Mucosa of rectum (tissue), 2 donors: ENCODE results near the gene CHN1.

Experiments used
- H3K27ac ChIP-seq, 2 donors: one replicate each; pipeline ENCODE4 v1.7.0; 2013; ENCODE audit warnings: inconsistent platforms in 2 of 2, low read depth in 2 of 2, low read length in 2 of 2
- H3K27me3 ChIP-seq, 2 donors: one replicate each; pipeline ENCODE4 v1.7.0; 2013; ENCODE audit warnings: low read length in 2 of 2; ENCODE audit not compliant: control insufficient read depth in 2 of 2, insufficient read depth in 2 of 2
- H3K36me3 ChIP-seq, 2 donors: one replicate each; pipeline ENCODE4 v1.7.0; 2013; ENCODE audit warnings: low read length in 2 of 2; ENCODE audit not compliant: control insufficient read depth in 2 of 2, insufficient read depth in 2 of 2
- H3K4me1 ChIP-seq, 2 donors: one replicate each; pipeline ENCODE4 v1.7.0; 2013; ENCODE audit warnings: low read length in 2 of 2, mild to moderate bottlenecking in 1 of 2; ENCODE audit not compliant: control insufficient read depth in 2 of 2, insufficient read depth in 2 of 2
- H3K4me3 ChIP-seq, 2 donors: one replicate each; pipeline ENCODE4 v1.7.0; 2013; ENCODE audit warnings: low read length in 2 of 2
- H3K9ac ChIP-seq, 2 donors: one replicate each; pipeline ENCODE4 v1.7.0; 2013; ENCODE audit warnings: low read length in 2 of 2, low read depth in 1 of 2, mild to moderate bottlenecking in 1 of 2
- H3K9me3 ChIP-seq, 2 donors: one replicate each; pipeline ENCODE4 v1.7.0; 2013; ENCODE audit warnings: low read length in 2 of 2; ENCODE audit not compliant: control insufficient read depth in 2 of 2
- donor health status: healthy.
- donor health status: Normal muscosa, but diverticular disease.

Gene CHN1

DNA sequence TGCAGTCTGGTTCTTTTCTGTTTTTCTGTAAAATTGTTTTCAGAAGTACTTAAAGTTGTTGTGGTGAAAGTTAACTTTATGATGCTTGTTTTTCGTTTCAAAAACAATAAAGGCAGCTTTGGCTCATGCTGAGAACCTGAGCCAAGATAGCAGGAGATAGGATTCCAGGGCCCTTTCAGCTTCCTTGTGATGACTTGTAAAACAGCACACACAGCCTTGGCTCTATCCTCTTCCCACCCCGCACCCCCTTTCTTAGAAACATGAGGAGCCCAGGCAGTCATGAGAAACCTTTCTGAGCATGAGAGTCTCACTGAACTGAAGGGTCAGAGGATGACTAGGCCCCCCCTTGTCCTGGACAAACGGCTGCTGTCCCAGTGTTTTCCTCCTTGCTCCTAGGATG lies 228.5 kb downstream of the CHN1 start:
- H3K27me3 ChIP-seq: no peaks in the 10 kb centered on the region
- no peaks in the 10 kb centered on the region for H3K36me3 ChIP-seq
- H3K4me1 ChIP-seq: no peaks in the 10 kb centered on the region
- H3K4me3 ChIP-seq: no peak overlapping the region
- H3K9ac ChIP-seq: no peak overlapping the region
- H3K27ac ChIP-seq: no peak overlapping the region
- no peaks in the 10 kb centered on the region for H3K9me3 ChIP-seq

DNA sequence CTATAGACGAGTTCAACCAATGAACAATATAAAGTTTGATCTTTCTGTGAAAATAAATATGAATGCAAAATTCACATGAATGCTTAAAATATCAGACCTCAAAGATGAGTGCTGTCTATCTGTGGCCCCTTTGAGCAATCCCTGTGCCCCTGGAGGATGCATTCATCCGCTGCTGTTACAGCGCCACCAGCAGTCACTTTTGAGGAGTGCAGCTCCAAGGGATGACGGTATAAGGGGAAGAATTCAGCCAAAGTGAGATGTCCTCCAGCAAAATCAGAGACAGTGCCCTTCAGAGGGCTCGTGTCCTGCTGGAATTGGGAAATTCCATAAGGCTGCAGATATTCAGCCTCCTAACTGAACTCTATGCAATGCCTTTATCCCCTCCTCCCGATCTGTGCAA lies 229.0 kb downstream of the CHN1 start:
- Histone ChIP-seq H3K4me3 (no peak overlapping the region), H3K36me3 (no peaks in the 10 kb centered on the region), H3K27ac (no peak overlapping the region), H3K9me3 (no peaks in the 10 kb centered on the region), H3K27me3 (no peaks in the 10 kb centered on the region), H3K4me1 (no peaks in the 10 kb centered on the region), H3K9ac (no peak overlapping the region)

GRCh38 chr2:174775571-174775980 lies 229.6 kb downstream of the CHN1 start:
- no peak overlapping the region for H3K27ac ChIP-seq
- H3K36me3 ChIP-seq: no peaks in the 10 kb centered on the region
- no peaks in the 10 kb centered on the region for H3K4me1 ChIP-seq
- H3K9me3 ChIP-seq: no peaks in the 10 kb centered on the region
- no peak overlapping the region for H3K4me3 ChIP-seq
- H3K27me3 ChIP-seq: no peaks in the 10 kb centered on the region
- H3K9ac ChIP-seq: no peak overlapping the region

DNA sequence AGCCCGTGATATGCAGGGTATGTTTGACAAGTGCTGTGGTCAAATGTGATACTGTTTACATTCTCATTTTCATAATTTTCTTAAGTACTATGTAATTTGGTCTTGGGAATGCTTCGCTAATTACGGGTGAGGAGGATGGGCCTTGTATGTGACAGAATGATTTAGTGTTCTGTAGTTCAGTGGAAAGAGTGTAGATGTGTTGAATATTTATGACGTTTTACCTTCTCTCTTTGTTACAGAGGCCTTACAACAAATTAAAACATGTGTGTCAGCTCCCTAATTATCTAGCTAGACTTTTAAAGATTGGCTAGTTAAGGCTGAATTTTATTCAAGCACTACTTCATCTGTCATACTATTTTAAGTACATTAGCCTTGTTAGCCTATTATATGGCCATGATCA lies 230.3 kb downstream of the CHN1 start:
- H3K9me3 ChIP-seq: no peaks in the 10 kb centered on the region
- H3K4me1 ChIP-seq: no peaks in the 10 kb centered on the region
- no peak overlapping the region for H3K4me3 ChIP-seq
- no peaks in the 10 kb centered on the region for H3K27me3 ChIP-seq
- H3K36me3 ChIP-seq: no peaks in the 10 kb centered on the region
- H3K27ac ChIP-seq: no peak overlapping the region
- H3K9ac ChIP-seq: no peak overlapping the region

GRCh38 chr2:174773215-174773614 lies 232.0 kb downstream of the CHN1 start:
- H3K4me3 ChIP-seq: no peak overlapping the region
- H3K9me3 ChIP-seq: no peaks in the 10 kb centered on the region
- H3K27ac ChIP-seq: no peak overlapping the region
- H3K36me3 ChIP-seq: no peaks in the 10 kb centered on the region
- H3K4me1 ChIP-seq: no peaks in the 10 kb centered on the region
- no peaks in the 10 kb centered on the region for H3K27me3 ChIP-seq
- no peak overlapping the region for H3K9ac ChIP-seq

- Histone ChIP-seq H3K27me3 (no peaks in the 10 kb centered on the region), H3K36me3 (no peaks in the 10 kb centered on the region), H3K9me3 (no peaks in the 10 kb centered on the region), H3K4me1 (no peaks in the 10 kb centered on the region), H3K4me3 (no peak overlapping the region), H3K27ac (no peak overlapping the region), H3K9ac (no peak overlapping the region)
Observed at GRCh38 chr2:174772472-174772801, 232.7 kb downstream of the CHN1 start.

DNA sequence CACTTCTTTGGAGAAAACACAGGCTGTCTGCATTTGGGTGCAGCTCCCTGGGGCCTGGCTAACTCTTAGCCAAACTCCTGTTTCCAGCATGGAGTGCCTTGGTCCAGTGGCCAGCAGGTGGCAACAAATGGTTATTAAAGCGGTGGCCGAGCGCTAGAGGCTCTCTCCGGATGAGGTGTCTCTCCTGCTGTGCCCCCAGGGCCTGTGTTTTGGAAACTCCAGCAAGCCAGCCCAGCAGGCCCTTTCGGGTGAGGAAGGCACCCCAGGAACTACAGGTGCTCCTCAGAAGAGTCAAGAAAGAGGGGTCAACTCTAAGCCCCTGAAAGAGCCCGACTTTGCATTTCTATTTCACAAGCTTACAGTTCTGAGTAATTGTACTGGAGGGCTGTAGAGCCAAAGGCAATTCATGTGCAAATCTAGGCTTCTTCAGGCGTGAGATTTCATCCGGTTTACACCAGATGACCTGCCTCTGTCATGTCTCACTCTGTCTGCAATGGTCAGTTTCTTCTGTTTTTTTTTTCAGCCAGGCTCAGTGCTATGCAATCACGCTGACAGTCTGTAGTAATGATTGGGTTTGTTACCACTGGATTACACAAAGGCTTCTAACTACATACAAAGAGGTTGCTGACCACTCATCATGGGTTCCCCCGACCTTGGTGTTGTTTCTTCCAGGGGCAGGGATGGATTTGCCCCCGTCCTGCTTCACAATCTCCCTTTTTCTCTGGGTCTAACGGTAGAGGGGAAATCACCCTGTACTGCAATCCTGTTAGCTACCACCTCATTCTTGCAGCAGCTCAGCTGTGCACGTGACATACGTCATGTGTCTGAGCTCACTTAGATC lies 233.3 kb downstream of the CHN1 start:
- Histone ChIP-seq H3K27me3 (no peaks in the 10 kb centered on the region), H3K9me3 (no peaks in the 10 kb centered on the region), H3K9ac (no peak overlapping the region), H3K36me3 (no peaks in the 10 kb centered on the region), H3K4me1 (no peaks in the 10 kb centered on the region), H3K4me3 (no peak overlapping the region), H3K27ac (no peak overlapping the region)

DNA sequence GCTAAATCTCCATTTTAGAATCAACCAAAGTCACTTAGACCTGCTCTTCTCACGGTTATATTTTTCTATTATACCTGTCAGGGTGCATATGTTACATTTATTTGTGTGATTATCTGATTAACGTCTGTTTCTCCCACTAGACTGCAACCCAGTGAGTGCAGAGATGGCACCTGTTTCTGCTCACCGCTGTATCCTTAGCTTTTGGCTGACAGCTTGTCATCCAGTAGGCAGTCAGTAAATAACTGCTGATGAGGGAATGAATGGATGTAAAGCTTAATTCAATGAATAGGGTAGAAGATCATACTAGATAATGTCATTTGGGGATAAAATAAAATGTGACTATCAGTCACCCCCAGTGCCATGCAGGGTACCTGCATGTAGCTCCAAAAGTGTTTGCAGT lies 234.0 kb downstream of the CHN1 start:
- no peaks in the 10 kb centered on the region for H3K9me3 ChIP-seq
- no peak overlapping the region for H3K27ac ChIP-seq
- H3K27me3 ChIP-seq: no peaks in the 10 kb centered on the region
- H3K9ac ChIP-seq: no peak overlapping the region
- H3K4me1 ChIP-seq: no peaks in the 10 kb centered on the region
- no peak overlapping the region for H3K4me3 ChIP-seq
- no peaks in the 10 kb centered on the region for H3K36me3 ChIP-seq

GRCh38 chr2:174768557-174768956 lies 236.6 kb downstream of the CHN1 start:
- Histone ChIP-seq H3K27ac (no peak overlapping the region), H3K27me3 (no peaks in the 10 kb centered on the region), H3K4me1 (no peaks in the 10 kb centered on the region), H3K4me3 (no peak overlapping the region), H3K36me3 (no peaks in the 10 kb centered on the region), H3K9me3 (no peaks in the 10 kb centered on the region), H3K9ac (no peak overlapping the region)

- Histone ChIP-seq H3K27ac (no peak overlapping the region), H3K27me3 (no peaks in the 10 kb centered on the region), H3K4me3 (no peak overlapping the region), H3K36me3 (no peaks in the 10 kb centered on the region), H3K4me1 (no peaks in the 10 kb centered on the region), H3K9me3 (no peaks in the 10 kb centered on the region), H3K9ac (no peak overlapping the region)
Observed at GRCh38 chr2:174766271-174766670, 238.9 kb downstream of the CHN1 start.

GRCh38 chr2:174765576-174765975 lies 239.6 kb downstream of the CHN1 start:
- Histone ChIP-seq H3K9ac (no peak overlapping the region), H3K36me3 (no peaks in the 10 kb centered on the region), H3K4me3 (no peak overlapping the region), H3K27ac (no peak overlapping the region), H3K4me1 (no peaks in the 10 kb centered on the region), H3K9me3 (no peaks in the 10 kb centered on the region), H3K27me3 (no peaks in the 10 kb centered on the region)
